ENCODE results near the gene TGFB1I1.
"Not testable (repeated sequence)": the region's sequence is repeated elsewhere in the genome, so short reads cannot be mapped to it uniquely, and the experiment has no call there.

TGFB1I1 gene

GRCh38 chr16:31474773-31475738, 3.1 kb downstream of the TGFB1I1 start:
- H3K27ac ChIP-seq (ENCODE audit: low read depth, low read length) = peak overlapping the region; percentile 67
- H3K4me3 ChIP-seq (ENCODE audit: low read depth in 1 of 2, low read length in 2 of 2) = peak overlapping the region in 1 of 2 donors; percentile 39
- H3K36me3 ChIP-seq (ENCODE audit: insufficient read depth, low read length) = peaks cover 47% of the 10 kb centered on the region
- H3K27me3 ChIP-seq (ENCODE audit: control insufficient read depth in 1 of 2, insufficient read depth in 2 of 2, low read length in 2 of 2) = no peaks in the 10 kb centered on the region
- no peaks in the 10 kb centered on the region for H3K9me3 ChIP-seq (ENCODE audit: low read length)
- H3K9ac ChIP-seq (ENCODE audit: low read length) = no peak overlapping the region
- H3K4me1 ChIP-seq (ENCODE audit: insufficient read depth, low read length) = peaks cover 48% of the 10 kb centered on the region

- Histone ChIP-seq H3K36me3 (ENCODE audit: insufficient read depth, low read length) (peaks cover 47% of the 10 kb centered on the region), H3K9ac (ENCODE audit: low read length) (no peak overlapping the region), H3K9me3 (ENCODE audit: low read length) (no peaks in the 10 kb centered on the region), H3K27me3 (ENCODE audit: control insufficient read depth in 1 of 2, insufficient read depth in 2 of 2, low read length in 2 of 2) (no peaks in the 10 kb centered on the region), H3K27ac (ENCODE audit: low read depth, low read length) (peak overlapping the region; percentile 67), H3K4me1 (ENCODE audit: insufficient read depth, low read length) (peaks cover 48% of the 10 kb centered on the region), H3K4me3 (ENCODE audit: low read depth in 1 of 2, low read length in 2 of 2) (peak overlapping the region in 1 of 2 donors; percentile 9)
These were observed 4.0 kb downstream of the TGFB1I1 start for GRCh38 chr16:31475946-31476302.

- Histone ChIP-seq H3K4me3 (ENCODE audit: low read depth in 1 of 2, low read length in 2 of 2) (peak overlapping the region in 1 of 2 donors; percentile 9), H3K36me3 (ENCODE audit: insufficient read depth, low read length) (peaks cover 47% of the 10 kb centered on the region), H3K9ac (ENCODE audit: low read length) (no peak overlapping the region), H3K9me3 (ENCODE audit: low read length) (no peaks in the 10 kb centered on the region), H3K27me3 (ENCODE audit: control insufficient read depth in 1 of 2, insufficient read depth in 2 of 2, low read length in 2 of 2) (no peaks in the 10 kb centered on the region), H3K4me1 (ENCODE audit: insufficient read depth, low read length) (peaks cover 45% of the 10 kb centered on the region), H3K27ac (ENCODE audit: low read depth, low read length) (peak overlapping the region; percentile 67)
These were observed 4.6 kb downstream of the TGFB1I1 start for GRCh38 chr16:31476303-31477219.

- peak overlapping the region; percentile 17 for H3K27ac ChIP-seq (ENCODE audit: low read depth, low read length)
- H3K9ac ChIP-seq (ENCODE audit: low read length) = no peak overlapping the region
- H3K4me1 ChIP-seq (ENCODE audit: insufficient read depth, low read length) = peaks cover 44% of the 10 kb centered on the region
- H3K9me3 ChIP-seq (ENCODE audit: low read length) = no peaks in the 10 kb centered on the region
- H3K36me3 ChIP-seq (ENCODE audit: insufficient read depth, low read length) = peaks cover 47% of the 10 kb centered on the region
- H3K4me3 ChIP-seq (ENCODE audit: low read depth in 1 of 2, low read length in 2 of 2) = no peak overlapping the region
- H3K27me3 ChIP-seq (ENCODE audit: control insufficient read depth in 1 of 2, insufficient read depth in 2 of 2, low read length in 2 of 2) = no peaks in the 10 kb centered on the region
These were observed 5.6 kb downstream of the TGFB1I1 start for GRCh38 chr16:31477220-31478216.

GRCh38 chr16:31478956-31479355, 7.0 kb downstream of the TGFB1I1 start:
- H3K9ac ChIP-seq (ENCODE audit: low read length) = no peak overlapping the region
- peaks cover 34% of the 10 kb centered on the region for H3K4me1 ChIP-seq (ENCODE audit: insufficient read depth, low read length)
- no peak overlapping the region for H3K27ac ChIP-seq (ENCODE audit: low read depth, low read length)
- no peak overlapping the region for H3K4me3 ChIP-seq (ENCODE audit: low read depth in 1 of 2, low read length in 2 of 2)
- H3K27me3 ChIP-seq (ENCODE audit: control insufficient read depth in 1 of 2, insufficient read depth in 2 of 2, low read length in 2 of 2) = no peaks in the 10 kb centered on the region
- H3K9me3 ChIP-seq (ENCODE audit: low read length) = no peaks in the 10 kb centered on the region
- H3K36me3 ChIP-seq (ENCODE audit: insufficient read depth, low read length) = peaks cover 38% of the 10 kb centered on the region

GRCh38 chr16:31479751-31480150, 7.8 kb downstream of the TGFB1I1 start:
- Histone ChIP-seq H3K4me3 (ENCODE audit: low read depth in 1 of 2, low read length in 2 of 2) (no peak overlapping the region), H3K27me3 (ENCODE audit: control insufficient read depth in 1 of 2, insufficient read depth in 2 of 2, low read length in 2 of 2) (peaks cover 0 to 2% of the 10 kb centered on the region in 2 donors), H3K9me3 (ENCODE audit: low read length) (no peaks in the 10 kb centered on the region), H3K27ac (ENCODE audit: low read depth, low read length) (no peak overlapping the region), H3K36me3 (ENCODE audit: insufficient read depth, low read length) (peaks cover 30% of the 10 kb centered on the region), H3K9ac (ENCODE audit: low read length) (no peak overlapping the region), H3K4me1 (ENCODE audit: insufficient read depth, low read length) (peaks cover 26% of the 10 kb centered on the region)

GRCh38 chr16:31480851-31481536, 9.0 kb downstream of the TGFB1I1 start:
- Histone ChIP-seq H3K9ac (ENCODE audit: low read length) (no peak overlapping the region), H3K27ac (ENCODE audit: low read depth, low read length) (no peak overlapping the region), H3K27me3 (ENCODE audit: control insufficient read depth in 1 of 2, insufficient read depth in 2 of 2, low read length in 2 of 2) (peaks cover 7 to 9% of the 10 kb centered on the region in 2 donors), H3K36me3 (ENCODE audit: insufficient read depth, low read length) (peaks cover 17% of the 10 kb centered on the region), H3K4me3 (ENCODE audit: low read depth in 1 of 2, low read length in 2 of 2) (no peak overlapping the region), H3K4me1 (ENCODE audit: insufficient read depth, low read length) (peaks cover 15% of the 10 kb centered on the region), H3K9me3 (ENCODE audit: low read length) (no peaks in the 10 kb centered on the region)

- Histone ChIP-seq H3K9me3 (ENCODE audit: low read length) (no peaks in the 10 kb centered on the region), H3K36me3 (ENCODE audit: insufficient read depth, low read length) (peaks cover 2% of the 10 kb centered on the region), H3K4me3 (ENCODE audit: low read depth in 1 of 2, low read length in 2 of 2) (no peak within 1 kb of the TSS), H3K27ac (ENCODE audit: low read depth, low read length) (no peak within 1 kb of the TSS), H3K27me3 (ENCODE audit: control insufficient read depth in 1 of 2, insufficient read depth in 2 of 2, low read length in 2 of 2) (peaks cover 9 to 21% of the 10 kb centered on the region in 2 donors), H3K4me1 (ENCODE audit: insufficient read depth, low read length) (peaks cover 20% of the 10 kb centered on the region), H3K9ac (ENCODE audit: low read length) (no peak within 1 kb of the TSS)
These were observed 11.1 kb downstream of the TGFB1I1 start, which contains the start of gene SLC5A2 for GRCh38 chr16:31483081-31483480. SLC5A2 (plus strand) TSS chr16:31483123; CDS start chr16:31483137, 14 bp downstream.

- Histone ChIP-seq H3K4me1 (ENCODE audit: insufficient read depth, low read length) (peaks cover 23% of the 10 kb centered on the region), H3K27me3 (ENCODE audit: control insufficient read depth in 1 of 2, insufficient read depth in 2 of 2, low read length in 2 of 2) (peaks cover 9 to 29% of the 10 kb centered on the region in 2 donors)
- H3K27ac ChIP-seq (ENCODE audit: low read depth, low read length); H3K4me3 ChIP-seq (ENCODE audit: low read depth in 1 of 2, low read length in 2 of 2); H3K9ac ChIP-seq (ENCODE audit: low read length); H3K36me3 ChIP-seq (ENCODE audit: insufficient read depth, low read length); H3K9me3 ChIP-seq (ENCODE audit: low read length): not testable (repeated sequence)
These were observed 12.1 kb downstream of the TGFB1I1 start for GRCh38 chr16:31484048-31484447.

- Histone ChIP-seq H3K36me3 (ENCODE audit: insufficient read depth, low read length) (no peaks in the 10 kb centered on the region), H3K4me3 (ENCODE audit: low read depth in 1 of 2, low read length in 2 of 2) (no peak overlapping the region), H3K9ac (ENCODE audit: low read length) (no peak overlapping the region), H3K4me1 (ENCODE audit: insufficient read depth, low read length) (peaks cover 23% of the 10 kb centered on the region), H3K27me3 (ENCODE audit: control insufficient read depth in 1 of 2, insufficient read depth in 2 of 2, low read length in 2 of 2) (peaks cover 9 to 29% of the 10 kb centered on the region in 2 donors), H3K27ac (ENCODE audit: low read depth, low read length) (no peak overlapping the region), H3K9me3 (ENCODE audit: low read length) (no peaks in the 10 kb centered on the region)
These were observed 12.7 kb downstream of the TGFB1I1 start for GRCh38 chr16:31484491-31485171.
